ENCODE results near the gene JSRP1. TPM values are rescaled to one million over a fixed set of nuclear protein-coding genes. Genes with fewer than 3 reads are reported as not detected.
A peak's percentile ranks its signal among the peaks of the same experiment; 100 is the strongest.

The JSRP1 gene
- total RNA-seq, 8 experiments from 2014 or later: 0.43 to 2.0 (median 1.1) TPM

DNA sequence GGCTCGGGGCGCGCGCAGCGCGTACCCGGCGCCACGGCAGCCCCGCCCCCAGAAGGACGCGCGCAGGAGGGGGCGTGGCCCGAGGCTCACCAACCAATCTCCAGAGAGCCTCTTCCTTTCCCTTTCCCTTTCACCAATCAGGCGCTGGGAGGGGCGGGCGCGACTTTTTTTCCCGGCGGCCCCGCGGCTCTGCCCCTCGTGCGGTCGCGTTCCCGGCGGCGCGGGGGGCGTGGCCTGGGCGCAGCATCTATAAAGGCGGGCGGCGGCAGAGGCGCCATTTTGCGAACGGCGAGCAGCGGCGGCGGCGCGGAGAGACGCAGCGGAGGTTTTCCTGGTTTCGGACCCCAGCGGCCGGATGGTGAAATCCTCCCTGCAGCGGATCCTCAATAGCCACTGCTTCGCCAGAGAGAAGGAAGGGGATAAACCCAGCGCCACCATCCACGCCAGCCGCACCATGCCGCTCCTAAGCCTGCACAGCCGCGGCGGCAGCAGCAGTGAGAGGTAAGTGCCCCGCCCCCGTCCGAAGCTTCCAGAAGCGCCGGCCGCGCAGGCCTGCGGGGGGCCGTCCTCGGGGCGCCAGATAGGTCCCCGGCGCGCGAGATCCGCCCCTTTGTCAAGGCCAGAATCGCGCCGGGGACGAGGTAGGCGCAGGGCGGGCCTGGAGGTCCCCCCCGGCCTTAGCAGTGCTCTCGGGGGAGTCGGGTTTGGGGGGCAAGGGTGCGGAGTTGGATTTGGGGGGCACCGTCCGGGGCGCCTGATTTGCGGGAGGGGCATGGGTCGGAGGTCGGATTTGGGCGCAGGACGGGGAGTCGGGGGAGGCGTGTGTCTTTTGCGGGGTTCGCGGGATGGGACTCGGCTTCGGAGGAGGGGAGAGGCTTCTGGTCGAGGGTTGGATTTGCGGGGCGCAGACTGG is 13.3 kb upstream of the JSRP1 start:
- ATAC-seq (replicated peaks in 6 of 8): peak; percentile 68 to 85 (median 80)
- 0% methylated on average over 2 to 4 of the region's 103 CpGs; no CpG with 5 or more reads in 7 of the 10 experiments for WGBS, 10 experiments
- Histone ChIP-seq H3K27ac (peak overlapping the region; percentile 80 to 89), H3K4me3 (peak overlapping the region; percentile 78 to 95 (median 84)), H3K4me1 (replicated peaks in 1 of 2) (peaks cover 20 to 21% of the 10 kb centered on the region in 2 donors)
- in situ Hi-C loops (cut with MboI; ENCODE audit: low pct_unique_long_range_greater_than_20kb in 2 of 9, low sequenced_read_pairs in 9 of 9, unreplicated experiment in 9 of 9): no loop called here

DNA sequence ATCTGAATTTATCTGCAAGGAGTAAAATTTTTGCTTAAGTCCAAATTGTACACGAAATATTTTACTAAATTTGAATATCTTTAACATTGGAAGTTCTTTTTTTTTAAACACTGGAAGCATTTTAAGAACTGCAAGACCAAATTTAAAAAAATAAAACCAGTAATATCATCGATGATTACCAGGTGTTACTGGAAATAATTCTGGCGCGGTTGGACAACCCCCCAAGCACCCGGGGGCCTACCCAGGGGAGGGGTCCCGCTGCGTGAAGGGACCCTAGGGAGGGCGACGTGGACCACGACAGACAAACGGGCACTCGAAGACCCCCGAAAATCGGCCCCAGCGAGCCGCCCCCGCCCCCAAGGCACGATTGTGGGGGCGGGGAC is 12.6 kb upstream of the JSRP1 start:
- 0 to 38% (median 1%) methylated on average over 1 to 9 of the region's 19 CpGs; no CpG with 5 or more reads in 1 of the 10 experiments for WGBS, 10 experiments
- peaks cover 20 to 21% of the 10 kb centered on the region in 2 donors for H3K4me1 ChIP-seq (replicated peaks in 1 of 2)
- in situ Hi-C loops (cut with MboI; ENCODE audit: low pct_unique_long_range_greater_than_20kb in 2 of 9, low sequenced_read_pairs in 9 of 9, unreplicated experiment in 9 of 9): no loop called here
- ATAC-seq (replicated peaks in 6 of 8): peak in 1 of 8 experiments; percentile 34
- H3K27ac ChIP-seq: peak overlapping the region; percentile 50 to 73
- peak overlapping the region; percentile 78 to 95 (median 84) for H3K4me3 ChIP-seq

DNA sequence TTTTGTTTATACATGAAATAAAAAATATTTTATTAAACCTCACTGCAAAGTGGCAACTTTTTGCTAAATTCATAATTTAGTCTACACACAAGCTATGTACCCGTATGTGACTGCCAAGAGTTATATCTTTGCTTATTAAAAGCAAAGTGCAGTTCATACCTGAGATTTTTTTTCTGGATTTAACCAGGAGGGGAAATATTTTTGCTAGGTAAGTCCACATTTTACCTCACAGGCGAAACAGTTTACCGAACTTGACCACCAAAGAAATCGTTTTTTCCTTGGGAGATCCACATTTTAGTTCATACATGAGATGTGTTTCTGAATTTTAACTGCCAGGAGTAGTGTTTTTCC is 12.2 kb upstream of the JSRP1 start:
- Histone ChIP-seq H3K4me3 (peak overlapping the region in 4 of 5 donors; percentile 78 to 95 (median 83)), H3K4me1 (replicated peaks in 1 of 2) (peaks cover 19 to 21% of the 10 kb centered on the region in 2 donors)

DNA sequence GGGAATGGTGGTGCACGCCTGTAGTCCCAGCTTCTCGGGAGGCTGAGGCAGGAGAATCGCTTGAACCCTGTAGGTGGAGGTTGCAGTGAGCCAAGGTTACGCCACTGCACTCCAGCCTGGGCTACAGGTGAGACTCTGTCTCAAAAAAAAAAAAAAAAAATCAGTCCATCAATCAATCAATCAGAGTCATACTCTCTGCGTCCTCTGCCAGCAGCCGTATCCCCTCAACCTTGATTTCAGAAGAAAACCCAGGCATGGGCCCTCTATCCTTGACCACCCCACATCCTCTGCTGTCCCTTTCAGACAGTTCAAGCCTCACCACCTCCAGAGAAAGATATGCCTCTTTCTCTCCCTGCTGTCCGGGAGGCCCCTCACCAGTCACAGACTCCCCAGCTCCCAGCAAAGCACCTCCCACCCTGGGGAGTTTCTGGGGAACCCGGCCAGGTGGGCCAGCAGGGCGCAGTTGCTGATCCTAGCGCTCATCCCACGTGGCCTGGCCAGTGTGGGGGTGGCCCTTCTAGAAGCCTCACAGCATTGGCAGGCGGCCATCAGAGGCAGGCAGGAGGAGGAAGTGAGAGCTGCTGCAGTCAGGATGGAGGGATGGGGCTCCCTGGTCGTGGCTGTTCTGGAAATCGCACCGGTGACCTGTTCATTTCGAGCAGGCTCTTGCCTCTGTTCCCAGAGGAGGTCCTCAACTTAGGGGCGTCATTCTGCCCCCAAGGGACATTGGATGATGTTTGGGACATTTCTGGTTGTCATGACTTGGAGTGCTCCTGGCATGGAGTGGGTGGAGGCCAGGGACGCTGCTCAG is 10.2 kb upstream of the JSRP1 start:
- Histone ChIP-seq H3K4me3 (no peak overlapping the region), H3K27ac (no peak overlapping the region), H3K4me1 (replicated peaks in 1 of 2) (peaks cover under 1% of the 10 kb centered on the region in 2 donors)
- WGBS, 10 experiments: 40 to 92% (median 80%) methylated on average over 1 to 11 of the region's 18 CpGs; no CpG with 5 or more reads in 2 of the 10 experiments
- ATAC-seq (replicated peaks in 6 of 8): peak in 2 of 8 experiments; percentile 12 to 20
- in situ Hi-C loops (cut with MboI; ENCODE audit: low pct_unique_long_range_greater_than_20kb in 2 of 9, low sequenced_read_pairs in 9 of 9, unreplicated experiment in 9 of 9): no loop called here

More for the DNA sequence above, 12.2 kb upstream of the JSRP1 start:
- no peak overlapping the region for H3K27ac ChIP-seq
- in situ Hi-C loops (cut with MboI; ENCODE audit: low pct_unique_long_range_greater_than_20kb in 2 of 9, low sequenced_read_pairs in 9 of 9, unreplicated experiment in 9 of 9): no loop called here
- WGBS, 10 experiments: 30 to 100% (median 81%) methylated on average over 1 to 4 of the region's 4 CpGs
- no peak for ATAC-seq (replicated peaks in 6 of 8)

DNA sequence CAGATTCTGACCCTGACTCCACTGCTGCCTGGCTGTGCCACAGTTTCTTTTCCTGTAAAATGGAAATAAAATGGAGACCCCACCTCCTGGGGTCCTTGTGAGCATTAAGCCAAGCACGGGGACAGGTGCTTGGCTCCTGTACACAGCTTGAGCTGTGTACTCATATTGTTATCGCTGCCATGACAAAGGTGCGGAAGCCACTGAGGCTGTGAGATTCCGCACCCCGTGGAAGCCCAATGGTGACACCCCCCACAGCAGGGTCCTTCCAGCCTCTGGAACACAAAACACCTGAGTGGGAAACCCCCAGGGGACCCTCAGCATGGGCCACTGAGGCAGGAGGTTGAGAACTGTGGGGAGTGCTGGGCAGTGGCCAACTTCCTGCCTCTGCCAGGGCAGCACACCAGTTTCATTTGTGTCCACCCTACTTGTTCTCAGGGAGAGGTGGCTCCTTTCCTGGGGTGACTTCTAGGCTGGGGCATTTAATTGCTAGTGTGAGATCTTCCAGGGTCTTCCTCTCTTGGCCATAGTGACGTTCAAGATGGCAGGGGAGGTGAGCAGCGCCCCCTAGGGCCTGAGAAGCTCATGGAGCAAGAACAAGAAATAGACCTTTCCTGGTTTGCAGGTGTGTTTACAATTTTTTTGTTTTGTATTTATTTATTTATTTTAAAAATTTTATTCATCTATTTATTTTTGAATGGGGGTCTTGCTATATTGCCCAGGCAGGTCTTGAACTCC is 5.4 kb upstream of the JSRP1 start:
- peak in 1 of 8 experiments; percentile 16 for ATAC-seq (replicated peaks in 6 of 8)
- no peak overlapping the region for H3K4me3 ChIP-seq
- no peak overlapping the region for H3K27ac ChIP-seq
- in situ Hi-C loops (cut with MboI; ENCODE audit: low pct_unique_long_range_greater_than_20kb in 2 of 9, low sequenced_read_pairs in 9 of 9, unreplicated experiment in 9 of 9): no loop called here
- 0 to 90% (median 8%) methylated on average over 1 to 5 of the region's 7 CpGs; no CpG with 5 or more reads in 3 of the 10 experiments for WGBS, 10 experiments
- H3K4me1 ChIP-seq (replicated peaks in 1 of 2): no peaks in the 10 kb centered on the region

- peaks cover 0 to under 1% of the 10 kb centered on the region in 2 donors for H3K4me1 ChIP-seq (replicated peaks in 1 of 2)
- no peak overlapping the region for H3K27ac ChIP-seq
- in situ Hi-C loops (cut with MboI; ENCODE audit: low pct_unique_long_range_greater_than_20kb in 2 of 9, low sequenced_read_pairs in 9 of 9, unreplicated experiment in 9 of 9): no loop called here
- no peak overlapping the region for H3K4me3 ChIP-seq
- ATAC-seq (replicated peaks in 6 of 8): peak in 3 of 8 experiments; percentile 83 to 92 (median 87)
- 7 to 91% (median 63%) methylated on average over 1 to 11 of the region's 11 CpGs; no CpG with 5 or more reads in 2 of the 10 experiments for WGBS, 10 experiments
These were observed 4.2 kb upstream of the JSRP1 start for GRCh38 chr19:2260341-2260805.

DNA sequence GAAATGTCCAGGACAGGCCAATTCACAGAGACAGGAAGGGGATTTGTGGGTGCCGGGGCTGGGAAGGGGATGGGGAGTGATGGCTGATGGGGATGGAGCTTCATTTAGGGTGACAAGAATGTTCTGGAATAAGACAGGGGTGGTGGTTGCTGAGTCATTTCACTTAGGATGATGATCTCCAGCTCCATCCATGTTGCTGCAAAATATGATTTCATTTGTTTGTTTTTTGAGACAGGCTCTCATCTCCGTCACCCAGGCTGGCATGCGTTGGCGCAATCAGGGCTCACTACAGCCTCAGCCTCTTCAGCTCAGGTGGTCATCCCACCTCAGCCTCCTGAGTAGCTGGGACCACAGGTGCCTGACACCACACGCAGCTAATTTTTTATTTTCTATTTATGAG is 3.1 kb upstream of the JSRP1 start:
- Histone ChIP-seq H3K4me1 (replicated peaks in 1 of 2) (peaks cover 0 to 4% of the 10 kb centered on the region in 2 donors), H3K4me3 (no peak overlapping the region), H3K27ac (no peak overlapping the region)
- WGBS, 10 experiments: 80 to 100% (median 93%) methylated on average over 2 to 3 of the region's 5 CpGs; no CpG with 5 or more reads in 5 of the 10 experiments
- in situ Hi-C loops (cut with MboI; ENCODE audit: low pct_unique_long_range_greater_than_20kb in 2 of 9, low sequenced_read_pairs in 9 of 9, unreplicated experiment in 9 of 9): no loop called here
- ATAC-seq (replicated peaks in 6 of 8): no peak

DNA sequence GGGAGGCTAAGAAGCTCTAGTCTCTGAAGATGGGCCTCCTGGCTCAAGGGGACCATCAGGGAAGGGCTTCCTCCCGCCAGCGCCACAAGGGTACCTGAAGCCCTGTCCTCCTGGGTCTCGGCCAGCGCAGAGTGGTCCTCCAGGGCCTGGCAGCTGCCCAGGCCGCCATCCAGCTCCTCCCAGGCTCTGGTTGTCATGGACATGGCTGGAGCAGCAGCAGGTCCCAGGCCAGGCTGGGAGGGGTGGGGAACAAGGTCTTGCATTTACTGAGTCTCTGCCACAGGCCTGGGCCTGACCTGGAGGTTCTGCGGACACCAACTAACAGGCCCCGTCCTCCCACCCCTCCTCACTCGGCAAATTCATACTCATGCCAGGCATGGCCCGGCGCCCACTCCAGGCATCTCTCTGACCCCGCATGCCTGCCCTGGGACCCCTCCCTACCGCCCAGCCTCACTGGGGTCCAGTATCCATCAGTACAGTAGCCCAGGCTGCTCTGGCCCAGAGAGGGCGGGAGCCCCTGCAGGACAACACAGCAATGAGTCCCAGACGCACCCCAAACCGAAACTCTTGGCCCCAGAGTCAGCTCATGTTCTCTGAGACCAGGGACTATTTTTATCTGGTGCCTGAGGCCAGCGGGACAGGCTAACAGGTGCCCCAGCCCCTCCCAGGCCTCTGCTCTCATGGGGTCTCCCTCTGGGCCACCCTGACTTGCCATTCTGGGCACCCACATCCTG is 938 bp downstream of the JSRP1 start:
- peak in 2 of 8 experiments; percentile 2 to 23 for ATAC-seq (replicated peaks in 6 of 8)
- Histone ChIP-seq H3K27ac (no peak overlapping the region), H3K4me1 (replicated peaks in 1 of 2) (peaks cover 22 to 24% of the 10 kb centered on the region in 2 donors), H3K4me3 (no peak overlapping the region)
- 70 to 100% methylated on average over 2 to 3 of the region's 16 CpGs; no CpG with 5 or more reads in 8 of the 10 experiments for WGBS, 10 experiments
- in situ Hi-C loops (cut with MboI; ENCODE audit: low pct_unique_long_range_greater_than_20kb in 2 of 9, low sequenced_read_pairs in 9 of 9, unreplicated experiment in 9 of 9): no loop called here

DNA sequence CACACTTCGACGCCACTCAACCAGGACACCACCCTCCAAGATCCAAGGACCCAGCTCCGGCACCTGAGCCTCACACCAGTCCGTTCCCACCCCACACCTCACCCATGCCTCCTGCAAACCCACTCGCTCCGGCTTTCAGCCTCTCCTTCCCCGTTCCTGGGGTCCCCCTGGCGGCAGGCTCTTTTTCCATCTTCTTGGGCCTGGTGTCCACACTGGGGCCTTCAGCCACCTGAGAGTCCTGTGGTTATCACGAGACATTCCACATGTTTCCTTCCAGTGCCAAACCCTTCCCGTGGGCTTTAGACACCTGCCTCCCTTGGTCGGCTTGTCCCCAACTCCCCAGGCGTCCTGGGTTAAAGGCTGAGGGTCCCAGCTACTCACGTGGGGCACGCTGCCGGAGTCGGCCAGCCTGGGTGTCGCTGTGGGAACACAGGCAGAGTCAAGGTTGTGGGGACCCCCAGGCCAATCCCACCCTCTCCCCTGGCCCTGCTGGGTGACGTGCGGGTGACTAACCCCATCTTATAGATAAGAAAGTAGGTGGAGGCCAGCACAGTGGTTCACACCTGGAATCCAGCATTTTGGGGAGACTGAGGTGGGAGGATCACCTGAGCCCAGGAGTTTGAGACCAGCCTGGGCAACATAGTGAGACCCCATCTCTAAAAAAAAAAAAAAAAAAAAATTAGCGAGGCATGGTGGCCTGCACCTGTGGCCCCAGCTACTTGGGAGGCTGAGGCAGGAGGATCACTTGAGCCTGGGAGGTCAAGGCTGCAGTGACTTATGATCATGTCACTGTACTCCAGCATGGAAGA is 1.9 kb downstream of the JSRP1 start:
- in situ Hi-C loops (cut with MboI; ENCODE audit: low pct_unique_long_range_greater_than_20kb in 2 of 9, low sequenced_read_pairs in 9 of 9, unreplicated experiment in 9 of 9): no loop called here
- H3K4me3 ChIP-seq: no peak overlapping the region
- ATAC-seq (replicated peaks in 6 of 8): peak in 4 of 8 experiments; percentile 10 to 31 (median 18)
- H3K4me1 ChIP-seq (replicated peaks in 1 of 2): peaks cover 24 to 28% of the 10 kb centered on the region in 2 donors
- H3K27ac ChIP-seq: no peak overlapping the region
- WGBS, 10 experiments: 45 to 100% (median 77%) methylated on average over 1 to 5 of the region's 20 CpGs; no CpG with 5 or more reads in 4 of the 10 experiments

GRCh38 chr19:2253106-2254063 is 2.8 kb downstream of the JSRP1 start:
- Histone ChIP-seq H3K27ac (no peak overlapping the region), H3K4me1 (replicated peaks in 1 of 2) (peaks cover 24 to 28% of the 10 kb centered on the region in 2 donors), H3K4me3 (peak overlapping the region in 2 of 5 donors; percentile 6 to 19)
- in situ Hi-C loops (cut with MboI; ENCODE audit: low pct_unique_long_range_greater_than_20kb in 2 of 9, low sequenced_read_pairs in 9 of 9, unreplicated experiment in 9 of 9): no loop called here
- WGBS, 10 experiments: 0 to 31% (median 0%) methylated on average over 2 to 5 of the region's 77 CpGs; no CpG with 5 or more reads in 7 of the 10 experiments
- peak in 5 of 8 experiments; percentile 15 to 49 (median 20) for ATAC-seq (replicated peaks in 6 of 8)
